Stimulated activated CD4-positive, alpha-beta T cell treated with anti-CD3 and anti-CD28 coated beads, Interleukin-12 subunit alpha, Interleukin-12 subunit beta, amount 100 ng/mL, for 24 hours (primary cell): Measurements from ENCODE around the gene FN1.
"Not testable (repeated sequence)": the region's sequence is repeated elsewhere in the genome, so short reads cannot be mapped to it uniquely, and the experiment has no call there.

Experiments
- DNase-seq, 2 experiments: peaks; one replicate each; pipeline ENCODE4 v3.0.0-alpha.2; 2020; ENCODE audit warnings: low read depth in 2 of 2

FN1 gene

GRCh38 chr2:215364157-215365155, 71.4 kb downstream of the FN1 start:
- no peak for DNase-seq

GRCh38 chr2:215363461-215364156, 72.3 kb downstream of the FN1 start:
- no peak for DNase-seq

- DNase-seq: no peak
Observed at GRCh38 chr2:215363039-215363438, 72.8 kb downstream of the FN1 start.

- no peak for DNase-seq
Observed at GRCh38 chr2:215362562-215362904, 73.3 kb downstream of the FN1 start.

- no peak for DNase-seq
Observed at GRCh38 chr2:215361876-215362561, 73.8 kb downstream of the FN1 start.

- no peak for DNase-seq
Observed at GRCh38 chr2:215361211-215361875, 74.5 kb downstream of the FN1 start.

GRCh38 chr2:215360596-215360995, 75.3 kb downstream of the FN1 start:
- no peak for DNase-seq

GRCh38 chr2:215360059-215360458, 75.8 kb downstream of the FN1 start:
- DNase-seq: not testable (repeated sequence)

GRCh38 chr2:215359576-215359922, 76.3 kb downstream of the FN1 start:
- no peak for DNase-seq

- DNase-seq: no peak
Observed at GRCh38 chr2:215358891-215359575, 76.8 kb downstream of the FN1 start.

- no peak for DNase-seq
Observed at GRCh38 chr2:215358312-215358845, 77.5 kb downstream of the FN1 start.

GRCh38 chr2:215357660-215358059, 78.2 kb downstream of the FN1 start:
- no peak for DNase-seq

- no peak for DNase-seq
Observed at GRCh38 chr2:215356948-215357461, 78.9 kb downstream of the FN1 start.

- DNase-seq: no peak
Observed at GRCh38 chr2:215356334-215356947, 79.4 kb downstream of the FN1 start.

GRCh38 chr2:215355801-215356200, 80.1 kb downstream of the FN1 start:
- no peak for DNase-seq

GRCh38 chr2:215354771-215355695, 80.8 kb downstream of the FN1 start:
- DNase-seq: no peak

GRCh38 chr2:215352602-215353001, 83.3 kb downstream of the FN1 start:
- DNase-seq: no peak

GRCh38 chr2:215347878-215348277, 88.0 kb downstream of the FN1 start:
- DNase-seq: no peak
